ENCODE measurements around the gene GATA5. TPM values are rescaled to one million over a fixed set of nuclear protein-coding genes. Genes with fewer than 3 reads are reported as not detected.

The GATA5 gene
- total RNA-seq, 2 experiments from 2014 or later: not detected

DNA sequence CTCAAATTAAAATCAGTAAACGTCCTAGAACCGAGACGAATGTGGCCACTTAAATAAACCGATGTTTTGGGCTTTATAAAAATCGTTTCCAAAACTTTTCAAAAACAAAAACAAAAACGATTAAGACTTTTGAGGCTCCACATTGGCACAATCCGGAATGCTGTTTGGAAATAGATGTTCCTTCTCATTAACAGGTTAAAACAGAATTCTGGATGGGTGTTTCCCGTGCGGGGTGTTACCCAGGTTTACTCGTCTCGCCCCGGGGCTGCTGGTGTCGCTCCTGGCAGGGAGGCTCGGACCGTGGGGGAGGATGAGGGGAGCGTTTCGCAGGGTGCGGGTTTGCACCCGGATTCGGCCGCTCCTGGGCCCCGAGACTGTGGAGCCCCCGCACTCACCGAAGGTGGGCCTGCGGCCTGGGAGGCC is 1.2 kb downstream of the GATA5 start:
- Mint-ChIP-seq H3K27me3 (peaks cover 38% of the 10 kb centered on the region), H3K36me3 (ENCODE audit: low read depth) (no peaks in the 10 kb centered on the region), H3K9me3 (no peaks in the 10 kb centered on the region), H3K4me1 (ENCODE audit: low read depth) (no peaks in the 10 kb centered on the region), H3K27ac (no peak overlapping the region), H3K4me3 (no peak overlapping the region)
- POLR2A ChIA-PET: no interaction called here
- intact Hi-C loops (cut with micrococcal nuclease): no loop called here
- DNase-seq (no peak), ATAC-seq (no peak)
- CTCF ChIA-PET: no interaction called here
- TF ChIP-seq CTCF (IDR thresholded peaks at IDR 0.05): no peak

GRCh38 chr20:62473717-62474603 is 1.8 kb downstream of the GATA5 start:
- ChIA-PET POLR2A (no interaction called here), CTCF (no interaction called here)
- Mint-ChIP-seq H3K9me3 (no peaks in the 10 kb centered on the region), H3K4me1 (ENCODE audit: low read depth) (no peaks in the 10 kb centered on the region), H3K27ac (no peak overlapping the region), H3K36me3 (ENCODE audit: low read depth) (no peaks in the 10 kb centered on the region), H3K27me3 (peaks cover 32% of the 10 kb centered on the region), H3K4me3 (no peak overlapping the region)
- DNase-seq: no peak
- no peak for ATAC-seq
- TF ChIP-seq CTCF (IDR thresholded peaks at IDR 0.05): no peak
- intact Hi-C loops (cut with micrococcal nuclease): no loop called here

DNA sequence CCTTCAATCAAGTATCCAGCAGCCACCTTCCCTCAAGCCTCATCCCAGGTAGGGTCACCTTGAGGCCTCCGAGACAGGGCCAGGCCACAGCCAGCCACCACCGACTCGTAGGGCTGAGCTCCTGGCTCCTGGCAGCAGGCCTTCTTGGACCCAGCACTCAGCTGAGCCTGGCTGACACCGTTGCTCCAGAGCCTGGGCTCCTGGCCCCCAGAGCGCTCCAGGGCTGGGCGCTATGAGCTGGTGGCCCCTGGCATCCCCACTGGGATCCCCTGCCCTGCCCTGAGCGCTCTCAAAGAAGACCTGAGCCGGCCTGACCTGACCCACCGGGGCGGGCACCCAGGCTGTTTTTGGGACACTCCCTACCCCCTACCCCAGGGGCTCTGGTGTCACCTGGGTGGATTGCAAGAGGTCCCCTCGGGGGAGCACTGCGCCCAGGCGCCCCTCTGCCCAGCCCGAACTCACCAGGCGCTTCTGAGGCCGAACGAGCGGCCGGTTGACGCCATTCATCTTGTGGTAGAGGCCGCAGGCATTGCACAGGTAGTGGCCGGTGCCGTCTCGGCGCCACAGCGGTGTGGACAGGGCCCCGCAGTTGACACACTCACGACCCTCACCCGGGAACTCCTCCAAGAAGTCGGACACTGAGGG is 2.7 kb downstream of the GATA5 start:
- CTCF ChIA-PET: no interaction called here
- ATAC-seq (no peak), DNase-seq (no peak)
- POLR2A ChIA-PET: no interaction called here
- Mint-ChIP-seq H3K9me3 (no peaks in the 10 kb centered on the region), H3K27me3 (peaks cover 25% of the 10 kb centered on the region), H3K4me1 (ENCODE audit: low read depth) (no peaks in the 10 kb centered on the region), H3K36me3 (ENCODE audit: low read depth) (no peaks in the 10 kb centered on the region), H3K4me3 (no peak overlapping the region), H3K27ac (no peak overlapping the region)
- TF ChIP-seq CTCF (IDR thresholded peaks at IDR 0.05): no peak
- intact Hi-C loops (cut with micrococcal nuclease): no loop called here

GRCh38 chr20:62472138-62472940 is 3.5 kb downstream of the GATA5 start:
- ATAC-seq (no peak), DNase-seq (no peak)
- H3K27ac Mint-ChIP-seq: no peak overlapping the region
- peaks cover 21% of the 10 kb centered on the region for H3K27me3 Mint-ChIP-seq
- POLR2A ChIA-PET: no interaction called here
- H3K9me3 Mint-ChIP-seq: no peaks in the 10 kb centered on the region
- no peaks in the 10 kb centered on the region for H3K36me3 Mint-ChIP-seq (ENCODE audit: low read depth)
- no peaks in the 10 kb centered on the region for H3K4me1 Mint-ChIP-seq (ENCODE audit: low read depth)
- intact Hi-C loops (cut with micrococcal nuclease): no loop called here
- no peak overlapping the region for H3K4me3 Mint-ChIP-seq
- no peak for TF ChIP-seq CTCF (IDR thresholded peaks at IDR 0.05)
- CTCF ChIA-PET: interaction anchor here (1.4 kb wide), 1 partner anchor 145 kb away, joined by 3 read pairs; no protein-coding TSS in a partner anchor
